ENCODE measurements around the gene ENPEP. TPM values are rescaled to one million over a fixed set of nuclear protein-coding genes. Genes with fewer than 3 reads are reported as not detected.

The ENPEP gene
- total RNA-seq = 52.5 TPM

GRCh38 chr4:110475881-110476818 is at the start of gene ENPEP:
Gene ENPEP, plus strand, starts transcription at chr4:110476155. Its CDS starts 260 bp downstream, at chr4:110476415.

Small RNA genes within 50 kb of the gene (small RNA-seq; reads per million reads assigned to genes)
- gene RF00494 (ENCODE audit: low replicate concordance) = not detected

Other genes with a start within 250 kb of the ENPEP start
- 8.8 TPM for gene PITX2, start 146.9 kb downstream of the ENPEP start, total RNA-seq